NCI-H82 (cell line): ENCODE measurements around the gene MIF4GD.
"Not testable (repeated sequence)": the region's sequence is repeated elsewhere in the genome, so short reads cannot be mapped to it uniquely, and the experiment has no call there.

Experiments
- DNase-seq: peaks from one replicate; lab custom pipeline; 2025; lab: John Stamatoyannopoulos, UW

Gene MIF4GD

GRCh38 chr17:75270966-75271232 lies at the start of gene MIF4GD:
TSS of gene MIF4GD (minus strand) at chr17:75271231. CDS start at chr17:75270195, 1,036 bp downstream.
- DNase-seq = no peak

DNA sequence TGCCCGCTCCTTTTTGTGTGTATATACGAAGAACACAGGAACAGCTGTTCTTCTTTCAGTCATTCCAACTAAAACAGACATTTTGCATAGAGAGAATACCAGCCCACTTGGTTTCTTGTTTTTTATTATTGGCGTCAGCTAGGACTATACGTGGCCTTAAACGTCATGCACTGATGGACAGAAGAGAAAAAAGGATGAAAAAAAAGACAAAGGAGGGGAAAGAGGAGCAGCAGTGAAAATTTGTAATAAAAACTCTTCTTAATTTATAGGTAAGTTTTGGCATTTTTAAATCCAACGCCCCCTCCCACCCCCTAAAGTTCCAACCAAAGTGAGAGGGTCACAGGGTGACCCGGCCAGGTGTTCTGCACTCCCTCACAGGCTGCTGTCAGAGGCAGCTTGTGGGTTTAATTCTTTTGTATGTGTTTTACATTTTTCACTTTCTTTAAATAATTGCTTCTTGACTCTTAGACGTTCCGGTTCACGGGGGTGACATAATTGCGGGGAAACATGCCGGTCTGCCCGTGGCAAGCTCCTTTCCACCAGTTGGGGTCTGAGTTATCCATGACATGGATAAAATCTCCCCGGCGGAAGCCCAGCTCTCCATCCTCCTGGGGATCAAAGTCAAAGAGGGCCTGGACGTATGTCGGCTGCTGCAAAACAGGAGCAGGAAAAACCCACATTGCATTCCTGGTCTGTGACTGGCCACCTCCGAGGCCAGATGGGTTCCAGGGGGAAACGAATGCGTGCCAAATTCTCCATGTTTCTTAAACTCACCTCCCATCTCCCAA lies 49.1 kb upstream of the MIF4GD start:
- no peak for DNase-seq

DNA sequence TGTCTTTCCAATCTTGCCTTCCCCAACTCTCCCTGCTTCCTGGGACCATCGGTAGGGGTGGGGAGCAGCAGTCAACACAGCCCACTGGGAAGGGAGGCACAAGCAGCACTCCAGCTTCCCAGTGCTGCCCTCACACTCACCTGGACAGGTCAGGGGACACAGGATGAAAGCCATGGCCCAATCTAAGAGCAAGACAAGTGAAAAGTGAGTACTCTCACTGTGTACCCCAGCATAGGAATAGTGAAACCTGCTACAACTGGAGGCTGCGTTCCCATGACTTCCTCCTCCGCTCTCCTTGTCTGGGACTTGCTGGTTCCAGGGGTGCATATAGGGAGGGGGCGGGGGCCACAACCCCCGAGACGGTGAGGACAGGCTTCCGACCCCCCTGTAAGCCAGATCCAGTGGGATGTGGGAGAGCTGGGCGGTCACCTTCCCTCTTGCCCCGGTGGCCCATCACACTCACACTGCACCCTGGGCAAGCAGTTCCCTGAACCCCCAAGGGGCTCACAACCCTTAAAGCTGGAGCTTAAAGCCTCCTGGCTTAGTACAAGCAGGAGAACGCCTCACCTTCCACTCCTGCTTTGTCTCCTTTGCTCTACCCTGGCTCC lies 47.7 kb upstream of the MIF4GD start:
- DNase-seq = no peak

DNA sequence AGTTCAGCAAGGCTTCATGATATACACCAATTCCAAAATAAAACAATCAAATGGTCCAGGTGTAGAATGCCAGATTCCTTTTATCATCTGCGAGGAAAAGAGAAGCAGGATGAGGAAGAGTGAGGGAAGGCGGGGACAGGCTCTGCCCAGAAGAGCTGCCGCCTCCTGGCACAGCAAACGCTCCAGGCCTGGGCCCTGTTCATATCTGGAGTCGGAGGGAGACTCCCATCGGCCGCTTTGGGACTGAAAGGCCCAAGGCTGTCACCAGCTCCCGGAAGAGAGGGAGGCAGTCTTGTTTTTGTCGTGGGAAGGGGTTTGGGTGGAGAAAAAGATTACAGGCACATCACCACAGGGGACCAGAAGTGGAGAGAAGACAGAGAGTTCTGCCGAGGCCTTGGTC lies 47.2 kb upstream of the MIF4GD start:
- no peak for DNase-seq

GRCh38 chr17:75317671-75318070 lies 46.6 kb upstream of the MIF4GD start:
- DNase-seq = no peak

DNA sequence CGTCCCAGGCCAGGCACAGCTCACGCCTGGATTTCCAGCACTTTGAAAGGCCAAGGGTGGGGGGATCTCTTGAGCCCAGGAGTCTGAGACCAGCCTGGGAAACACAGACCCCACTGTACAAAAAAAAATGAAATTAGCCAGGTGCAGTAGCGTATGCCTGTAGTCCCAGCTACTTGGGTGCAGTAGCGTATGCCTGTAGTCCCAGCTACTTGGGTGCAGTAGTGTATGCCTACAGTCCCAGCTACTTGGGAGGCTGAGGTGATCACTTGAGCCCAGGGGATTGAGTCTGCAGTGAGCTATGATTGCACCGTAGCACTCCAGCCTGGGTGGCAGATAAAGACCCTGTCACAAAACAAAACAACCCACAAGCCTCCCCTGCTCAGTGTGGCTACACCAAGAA lies 45.2 kb upstream of the MIF4GD start:
- no peak for DNase-seq

DNA sequence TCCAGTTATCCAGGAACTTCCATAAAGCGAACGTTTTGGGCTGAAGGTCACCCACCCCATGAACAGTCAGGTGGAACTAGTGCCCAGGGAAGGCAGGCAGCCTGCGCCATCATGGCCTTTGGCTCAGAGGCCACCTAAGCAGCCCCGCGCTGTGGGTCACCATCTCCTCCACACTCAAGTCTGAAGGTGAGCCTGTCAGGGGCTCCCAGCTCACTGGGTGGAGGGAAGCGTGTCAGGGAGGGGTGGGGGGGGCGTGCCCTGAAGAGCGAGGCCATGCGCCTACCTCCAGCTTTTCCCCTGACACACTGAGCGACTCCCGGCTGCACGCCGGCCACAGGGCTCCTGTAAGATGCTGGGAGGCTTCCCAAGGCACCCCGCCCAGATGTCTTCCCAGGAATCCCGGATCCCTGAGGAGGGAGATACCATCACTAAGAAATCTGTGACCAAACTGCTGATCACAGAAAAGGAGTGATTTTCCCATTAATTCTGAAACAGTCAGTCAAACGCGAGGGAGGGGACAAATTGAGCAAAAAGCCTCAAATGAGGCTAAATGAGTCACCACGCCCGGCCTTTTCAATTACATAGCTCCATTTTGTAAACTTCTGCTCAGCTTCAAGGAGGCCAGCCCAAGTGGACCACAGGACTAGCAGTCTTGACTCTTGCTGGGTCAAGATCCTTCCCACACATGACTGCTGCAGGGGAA lies 44.7 kb upstream of the MIF4GD start:
- no peak for DNase-seq

DNA sequence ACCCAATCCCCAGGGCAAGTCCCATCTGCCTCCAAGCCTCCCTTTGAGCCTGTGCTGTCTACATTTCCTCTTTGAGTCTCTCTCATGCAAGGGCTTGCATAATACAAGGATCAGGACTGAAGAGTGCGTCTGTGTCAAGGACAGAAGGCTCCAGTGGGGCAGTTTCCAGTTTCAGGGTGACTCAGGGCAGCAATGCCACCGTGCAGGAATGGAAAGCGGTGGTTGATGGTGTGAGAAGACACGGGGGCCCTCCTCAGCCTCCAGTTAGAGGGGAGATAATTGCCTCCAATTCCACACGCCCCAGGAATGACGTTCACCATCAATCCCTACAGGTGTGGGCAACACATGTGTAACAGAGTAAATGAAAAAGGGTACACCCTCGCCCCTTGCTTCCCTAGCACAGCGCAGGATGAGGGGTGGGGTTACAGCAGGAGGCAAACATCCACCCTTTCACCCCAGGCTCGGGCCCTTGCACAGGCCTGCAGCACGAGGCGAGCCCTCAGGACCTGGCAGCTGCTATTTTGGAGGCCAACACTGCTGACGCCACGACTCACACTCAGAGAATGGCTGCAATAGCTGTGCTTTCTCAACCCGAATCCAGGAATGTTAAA lies 43.0 kb upstream of the MIF4GD start:
- DNase-seq = no peak

DNA sequence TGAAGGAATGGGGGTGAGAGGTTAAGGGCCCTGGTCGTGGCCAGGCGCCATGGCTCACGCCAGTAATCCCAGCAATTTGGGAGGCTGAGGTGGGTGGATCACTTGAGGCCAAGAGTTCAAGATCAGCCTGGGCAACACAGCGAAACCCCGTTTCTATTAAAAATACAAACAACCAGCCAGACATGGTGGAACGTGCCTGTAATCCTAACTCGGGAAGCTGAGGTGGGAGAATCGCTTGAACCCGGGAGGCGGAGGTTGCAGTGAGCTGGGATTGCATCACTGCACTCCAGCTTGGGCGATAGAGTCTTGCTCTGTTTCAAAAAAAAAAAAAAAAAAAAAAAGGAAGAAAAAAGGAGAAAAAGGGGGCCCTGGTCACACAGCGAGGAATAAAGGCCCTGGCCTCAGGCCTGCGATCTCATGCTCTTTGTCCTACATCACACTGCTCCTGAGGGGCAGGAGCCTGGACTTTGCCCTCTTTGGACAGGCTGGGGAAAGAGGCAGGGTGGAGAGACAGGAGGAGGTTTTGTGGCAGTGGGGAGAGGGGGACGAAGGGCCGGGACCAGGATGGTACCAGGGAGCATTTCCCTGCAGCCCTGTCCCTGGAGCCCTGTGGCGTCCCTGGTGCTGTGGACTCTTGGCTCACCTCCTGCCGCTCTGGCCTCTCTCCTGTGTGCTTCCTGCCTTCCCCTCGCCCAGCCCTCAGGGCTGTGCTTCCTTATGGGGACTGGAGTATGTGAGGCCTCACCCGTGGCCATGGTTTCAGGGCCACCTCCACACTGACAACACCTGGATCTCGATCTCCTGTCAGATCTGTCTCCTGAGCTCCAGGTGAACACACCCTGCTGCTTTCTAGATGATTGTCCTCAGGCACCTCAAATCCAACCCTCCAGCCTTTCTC lies 38.0 kb upstream of the MIF4GD start:
- no peak for DNase-seq

DNA sequence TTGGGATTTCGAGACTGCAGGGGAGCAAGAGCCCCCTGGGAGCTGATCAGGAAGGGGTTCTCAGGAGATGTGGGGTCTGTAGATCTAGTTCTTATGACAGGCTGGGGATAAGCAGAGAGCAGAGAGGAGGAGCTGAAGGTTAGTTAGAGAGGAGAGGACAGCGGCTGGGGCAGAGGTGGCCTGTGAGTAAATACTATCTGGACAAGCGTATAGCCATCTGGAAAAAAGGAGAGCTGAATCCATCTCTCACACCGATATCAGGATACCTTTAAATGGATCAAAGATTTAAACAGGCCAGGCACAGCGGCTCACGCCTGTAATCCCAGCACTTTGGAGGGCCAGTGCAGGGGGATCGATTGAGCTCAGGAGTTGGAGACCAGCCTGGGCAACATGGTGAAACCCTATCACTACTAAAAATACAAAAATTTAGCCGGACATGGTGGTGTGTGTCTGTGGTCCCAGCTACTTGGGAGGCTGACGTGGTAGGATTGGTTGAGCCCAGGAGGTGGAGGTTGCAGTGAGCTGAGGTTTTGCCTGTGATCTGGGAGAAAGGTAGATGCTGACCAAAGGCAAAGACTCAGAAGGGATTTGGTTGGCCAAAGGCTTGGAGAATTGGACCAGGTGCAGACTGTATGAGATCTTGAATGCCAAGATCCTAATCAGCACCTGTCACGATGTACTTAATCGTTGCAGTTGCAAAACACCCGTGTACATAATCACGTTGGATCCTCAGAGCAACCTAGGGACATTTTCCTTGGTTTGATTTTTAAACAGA lies 37.1 kb upstream of the MIF4GD start:
- DNase-seq = peak; percentile 76

- no peak for DNase-seq
Observed at GRCh38 chr17:75301502-75302206, 30.6 kb upstream of the MIF4GD start.

GRCh38 chr17:75301049-75301448 lies 30.0 kb upstream of the MIF4GD start:
- DNase-seq = no peak

- no peak for DNase-seq
Observed at GRCh38 chr17:75300280-75300679, 29.2 kb upstream of the MIF4GD start.

DNA sequence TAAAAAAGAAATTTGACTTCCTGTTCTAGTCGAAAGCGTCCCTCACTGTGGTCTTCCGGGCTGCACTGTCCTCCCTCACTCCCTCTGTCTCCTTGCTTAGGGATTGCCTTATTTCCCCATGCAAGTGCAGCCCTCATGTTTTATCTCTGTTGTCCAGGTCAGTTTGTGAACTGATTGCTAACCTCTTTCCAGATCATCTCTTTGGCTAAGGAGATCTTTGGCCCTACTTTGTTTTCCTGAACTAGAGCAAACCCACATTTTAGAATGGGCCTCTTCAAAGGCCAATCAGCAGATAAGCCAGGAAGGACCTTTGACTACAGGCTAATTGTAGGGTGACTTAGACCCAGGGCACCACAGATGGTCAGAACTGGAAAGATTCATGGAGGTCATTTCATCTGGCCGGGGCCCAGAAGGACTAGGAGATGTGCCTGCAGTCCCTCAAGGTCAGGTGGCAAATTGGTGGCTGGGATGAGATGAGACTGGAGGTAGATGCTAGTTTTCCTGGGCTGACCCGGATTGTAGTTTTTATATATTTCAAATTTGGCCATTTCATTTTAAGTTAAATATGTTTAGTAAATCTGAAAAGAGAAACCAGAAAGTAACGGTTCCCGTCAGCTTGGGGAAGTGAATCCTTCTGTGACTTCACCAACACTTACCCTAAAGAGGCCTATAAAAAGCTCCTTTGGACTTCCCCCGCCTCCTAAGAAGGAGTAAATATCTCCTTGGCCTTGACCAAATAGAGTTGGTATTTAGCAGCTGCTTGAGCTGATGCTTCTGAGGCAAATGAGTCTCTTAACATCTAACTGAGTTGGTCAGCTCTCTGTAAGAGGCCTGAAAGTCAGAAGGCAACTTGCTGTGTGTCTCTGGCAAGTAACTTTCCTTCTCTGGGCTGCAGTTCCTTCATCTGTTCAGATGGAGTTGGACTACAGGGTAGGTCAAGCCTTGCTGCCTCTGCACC lies 24.4 kb upstream of the MIF4GD start:
- DNase-seq = no peak

- DNase-seq = not testable (repeated sequence)
Observed at GRCh38 chr17:75292810-75293448, 21.9 kb upstream of the MIF4GD start.

DNA sequence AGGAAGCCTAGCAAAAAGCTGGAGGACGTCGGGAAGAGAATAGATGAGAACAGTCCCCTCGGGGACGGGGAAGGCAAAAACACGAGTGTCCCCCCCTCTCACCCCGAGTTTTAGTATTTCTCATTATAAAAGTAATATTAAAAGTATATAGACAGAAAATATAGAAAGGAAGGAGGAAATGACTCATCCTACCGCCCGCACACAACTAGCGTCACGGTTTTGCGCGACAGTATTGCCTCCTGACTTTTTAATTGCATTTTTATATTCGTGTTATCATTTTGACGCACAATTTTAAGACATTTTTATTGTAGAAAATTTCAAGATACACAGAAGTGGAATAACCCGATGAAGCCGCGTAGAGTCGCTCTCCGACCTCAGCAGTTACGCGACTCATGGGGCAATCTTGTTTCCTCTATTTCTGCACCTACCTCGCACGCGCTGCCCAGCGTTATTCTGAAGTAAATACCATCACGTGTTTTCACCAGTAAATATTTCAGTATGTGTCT lies 18.9 kb upstream of the MIF4GD start:
- no peak for DNase-seq

DNA sequence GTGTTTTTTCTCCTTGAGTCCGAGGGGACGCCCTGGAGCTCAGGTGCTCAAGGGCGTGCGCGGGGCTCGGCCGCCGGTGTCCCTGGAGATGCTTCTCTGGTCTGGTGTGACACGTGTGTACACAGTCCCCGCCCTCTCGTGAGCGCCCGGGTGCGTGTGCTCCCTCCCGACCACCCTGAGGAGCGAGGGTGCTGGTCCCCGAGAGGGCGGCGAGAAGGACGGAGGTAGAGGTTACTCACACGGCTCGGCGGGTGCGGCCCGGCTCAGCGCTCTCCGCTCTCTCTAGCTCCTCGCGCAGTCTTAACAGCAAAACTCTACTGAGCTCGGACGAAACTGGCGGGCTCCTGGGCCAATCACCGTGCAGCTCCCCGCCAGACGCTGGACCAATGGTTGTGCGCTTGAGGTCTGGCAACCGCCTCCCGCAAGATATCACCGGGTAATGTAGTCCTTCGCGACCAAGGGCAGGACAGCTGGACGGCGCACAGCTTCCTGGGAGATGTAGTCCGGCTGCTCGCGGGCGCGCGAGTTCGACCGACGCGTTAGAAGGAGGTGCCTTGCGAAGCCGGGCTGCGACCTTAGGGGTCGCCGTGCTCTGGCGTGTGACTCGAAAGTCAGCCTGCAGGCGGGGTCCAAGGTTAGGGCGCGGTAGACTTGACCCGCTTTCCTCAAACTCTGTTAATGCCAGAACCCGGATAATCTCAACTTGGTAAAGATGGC lies 18.2 kb upstream of the MIF4GD start, which contains the start of gene SLC25A19:
TSS of gene SLC25A19 (minus strand) at position 319 of the 717 bp plus-strand sequence. CDS start 2,669 bp downstream, outside the sequence.
- peak; percentile 99 for DNase-seq

GRCh38 chr17:75288770-75289114 lies 17.7 kb upstream of the MIF4GD start:
- DNase-seq = peak; percentile 83
